ENCODE results near the gene PLEKHG5.
A peak's percentile ranks its signal among the peaks of the same experiment; 100 is the strongest.

Gene PLEKHG5, protein sequence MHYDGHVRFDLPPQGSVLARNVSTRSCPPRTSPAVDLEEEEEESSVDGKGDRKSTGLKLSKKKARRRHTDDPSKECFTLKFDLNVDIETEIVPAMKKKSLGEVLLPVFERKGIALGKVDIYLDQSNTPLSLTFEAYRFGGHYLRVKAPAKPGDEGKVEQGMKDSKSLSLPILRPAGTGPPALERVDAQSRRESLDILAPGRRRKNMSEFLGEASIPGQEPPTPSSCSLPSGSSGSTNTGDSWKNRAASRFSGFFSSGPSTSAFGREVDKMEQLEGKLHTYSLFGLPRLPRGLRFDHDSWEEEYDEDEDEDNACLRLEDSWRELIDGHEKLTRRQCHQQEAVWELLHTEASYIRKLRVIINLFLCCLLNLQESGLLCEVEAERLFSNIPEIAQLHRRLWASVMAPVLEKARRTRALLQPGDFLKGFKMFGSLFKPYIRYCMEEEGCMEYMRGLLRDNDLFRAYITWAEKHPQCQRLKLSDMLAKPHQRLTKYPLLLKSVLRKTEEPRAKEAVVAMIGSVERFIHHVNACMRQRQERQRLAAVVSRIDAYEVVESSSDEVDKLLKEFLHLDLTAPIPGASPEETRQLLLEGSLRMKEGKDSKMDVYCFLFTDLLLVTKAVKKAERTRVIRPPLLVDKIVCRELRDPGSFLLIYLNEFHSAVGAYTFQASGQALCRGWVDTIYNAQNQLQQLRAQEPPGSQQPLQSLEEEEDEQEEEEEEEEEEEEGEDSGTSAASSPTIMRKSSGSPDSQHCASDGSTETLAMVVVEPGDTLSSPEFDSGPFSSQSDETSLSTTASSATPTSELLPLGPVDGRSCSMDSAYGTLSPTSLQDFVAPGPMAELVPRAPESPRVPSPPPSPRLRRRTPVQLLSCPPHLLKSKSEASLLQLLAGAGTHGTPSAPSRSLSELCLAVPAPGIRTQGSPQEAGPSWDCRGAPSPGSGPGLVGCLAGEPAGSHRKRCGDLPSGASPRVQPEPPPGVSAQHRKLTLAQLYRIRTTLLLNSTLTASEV

DNA sequence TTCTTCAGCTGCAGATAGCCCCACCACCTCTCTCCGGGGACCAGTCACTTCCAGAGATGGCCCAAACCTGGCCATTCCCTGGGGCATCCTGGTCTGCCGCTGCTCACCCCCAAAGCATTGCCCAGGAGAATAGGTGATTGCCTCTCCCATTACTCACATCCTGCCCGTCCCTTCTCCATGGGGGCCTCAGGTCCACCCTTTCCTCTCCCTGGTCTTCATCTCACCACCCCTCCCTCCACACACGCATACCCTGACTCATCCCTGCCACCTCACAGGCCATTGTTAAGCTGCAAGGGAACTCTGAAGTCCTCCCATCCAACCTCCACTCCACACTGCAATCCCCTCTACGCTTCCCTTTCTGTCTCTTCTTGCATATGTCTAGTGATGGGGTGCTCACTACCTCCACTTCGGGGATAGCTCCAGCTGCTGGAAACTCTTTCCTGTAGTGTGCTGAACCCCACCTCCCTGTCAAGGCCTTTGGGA, at the start of gene PLEKHG5:
PLEKHG5 (minus strand) TSS at position 188 of the 483 bp plus-strand sequence. CDS start 14,096 bp downstream, outside the sequence.
- TF ChIP-seq, protein P1, sequence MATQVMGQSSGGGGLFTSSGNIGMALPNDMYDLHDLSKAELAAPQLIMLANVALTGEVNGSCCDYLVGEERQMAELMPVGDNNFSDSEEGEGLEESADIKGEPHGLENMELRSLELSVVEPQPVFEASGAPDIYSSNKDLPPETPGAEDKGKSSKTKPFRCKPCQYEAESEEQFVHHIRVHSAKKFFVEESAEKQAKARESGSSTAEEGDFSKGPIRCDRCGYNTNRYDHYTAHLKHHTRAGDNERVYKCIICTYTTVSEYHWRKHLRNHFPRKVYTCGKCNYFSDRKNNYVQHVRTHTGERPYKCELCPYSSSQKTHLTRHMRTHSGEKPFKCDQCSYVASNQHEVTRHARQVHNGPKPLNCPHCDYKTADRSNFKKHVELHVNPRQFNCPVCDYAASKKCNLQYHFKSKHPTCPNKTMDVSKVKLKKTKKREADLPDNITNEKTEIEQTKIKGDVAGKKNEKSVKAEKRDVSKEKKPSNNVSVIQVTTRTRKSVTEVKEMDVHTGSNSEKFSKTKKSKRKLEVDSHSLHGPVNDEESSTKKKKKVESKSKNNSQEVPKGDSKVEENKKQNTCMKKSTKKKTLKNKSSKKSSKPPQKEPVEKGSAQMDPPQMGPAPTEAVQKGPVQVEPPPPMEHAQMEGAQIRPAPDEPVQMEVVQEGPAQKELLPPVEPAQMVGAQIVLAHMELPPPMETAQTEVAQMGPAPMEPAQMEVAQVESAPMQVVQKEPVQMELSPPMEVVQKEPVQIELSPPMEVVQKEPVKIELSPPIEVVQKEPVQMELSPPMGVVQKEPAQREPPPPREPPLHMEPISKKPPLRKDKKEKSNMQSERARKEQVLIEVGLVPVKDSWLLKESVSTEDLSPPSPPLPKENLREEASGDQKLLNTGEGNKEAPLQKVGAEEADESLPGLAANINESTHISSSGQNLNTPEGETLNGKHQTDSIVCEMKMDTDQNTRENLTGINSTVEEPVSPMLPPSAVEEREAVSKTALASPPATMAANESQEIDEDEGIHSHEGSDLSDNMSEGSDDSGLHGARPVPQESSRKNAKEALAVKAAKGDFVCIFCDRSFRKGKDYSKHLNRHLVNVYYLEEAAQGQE (IDR thresholded peaks at IDR 0.05; ENCODE audit: low read depth), result no peak
- TF ChIP-seq CREB1 (IDR thresholded peaks at IDR 0.05; ENCODE audit: low read depth) (no peak), EP300 (IDR thresholded peaks at IDR 0.05; ENCODE audit: borderline replicate concordance) (peak; percentile 48; the same call in 1 of the 2 replicates), ZBTB7A (IDR thresholded peaks at IDR 0.05; ENCODE audit: low read depth) (no peak), FOXM1 (IDR thresholded peaks at IDR 0.05; ENCODE audit: borderline replicate concordance, low read depth) (no peak), TCF12 (IDR thresholded peaks at IDR 0.05; ENCODE audit: low read depth) (peak; percentile 25; the same call in 1 of the 2 replicates), YY1 (IDR thresholded peaks at IDR 0.05; ENCODE audit: low read depth) (peak; percentile 26; the same call in 1 of the 2 replicates), EGR1 (IDR thresholded peaks at IDR 0.05) (no peak), TAF1 (IDR thresholded peaks at IDR 0.05; ENCODE audit: low read depth) (0 out of 2 replicates have a peak, but pooled peaks have one; percentile 3), CEBPB (IDR thresholded peaks at IDR 0.05) (no peak), RAD21 (IDR thresholded peaks at IDR 0.05; ENCODE audit: low read depth) (no peak), NFIC (IDR thresholded peaks at IDR 0.05) (no peak), TEAD4 (IDR thresholded peaks at IDR 0.05) (no peak)
- TF ChIP-seq, protein P2, sequence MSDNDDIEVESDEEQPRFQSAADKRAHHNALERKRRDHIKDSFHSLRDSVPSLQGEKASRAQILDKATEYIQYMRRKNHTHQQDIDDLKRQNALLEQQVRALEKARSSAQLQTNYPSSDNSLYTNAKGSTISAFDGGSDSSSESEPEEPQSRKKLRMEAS (IDR thresholded peaks at IDR 0.05), result peak; percentile 33; the same call in 1 of the 2 replicates
- TF ChIP-seq, protein P3, sequence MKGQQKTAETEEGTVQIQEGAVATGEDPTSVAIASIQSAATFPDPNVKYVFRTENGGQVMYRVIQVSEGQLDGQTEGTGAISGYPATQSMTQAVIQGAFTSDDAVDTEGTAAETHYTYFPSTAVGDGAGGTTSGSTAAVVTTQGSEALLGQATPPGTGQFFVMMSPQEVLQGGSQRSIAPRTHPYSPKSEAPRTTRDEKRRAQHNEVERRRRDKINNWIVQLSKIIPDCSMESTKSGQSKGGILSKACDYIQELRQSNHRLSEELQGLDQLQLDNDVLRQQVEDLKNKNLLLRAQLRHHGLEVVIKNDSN (IDR thresholded peaks at IDR 0.05), result no peak

DNA sequence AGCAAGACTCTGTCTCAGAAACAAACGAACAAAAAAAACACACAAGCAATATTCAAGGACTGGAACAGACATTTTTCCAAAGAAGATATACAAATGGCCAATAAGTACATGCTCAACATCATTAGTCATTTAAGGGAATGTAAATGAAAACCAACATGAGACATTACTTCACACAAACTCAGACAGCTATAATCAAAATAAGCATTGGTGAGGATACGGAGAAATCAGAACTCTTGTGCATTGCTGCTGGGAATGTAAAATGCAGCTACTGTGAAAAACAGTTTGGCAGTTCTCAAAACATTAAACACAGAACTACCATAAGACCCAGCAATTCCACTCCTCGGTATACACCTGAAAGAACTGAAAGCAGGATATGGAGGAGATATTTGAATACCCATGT, 47.5 kb upstream of the PLEKHG5 start:
- TF ChIP-seq TEAD4 (IDR thresholded peaks at IDR 0.05) (no peak), EP300 (IDR thresholded peaks at IDR 0.05; ENCODE audit: borderline replicate concordance) (no peak), FOXM1 (IDR thresholded peaks at IDR 0.05; ENCODE audit: borderline replicate concordance, low read depth) (no peak), TAF1 (IDR thresholded peaks at IDR 0.05; ENCODE audit: low read depth) (no peak), YY1 (IDR thresholded peaks at IDR 0.05; ENCODE audit: low read depth) (no peak), NFIC (IDR thresholded peaks at IDR 0.05) (no peak), RAD21 (IDR thresholded peaks at IDR 0.05; ENCODE audit: low read depth) (no peak), CEBPB (IDR thresholded peaks at IDR 0.05) (no peak), ZBTB7A (IDR thresholded peaks at IDR 0.05; ENCODE audit: low read depth) (no peak), TCF12 (IDR thresholded peaks at IDR 0.05; ENCODE audit: low read depth) (no peak), CREB1 (IDR thresholded peaks at IDR 0.05; ENCODE audit: low read depth) (no peak), EGR1 (IDR thresholded peaks at IDR 0.05) (no peak)
- TF ChIP-seq, protein P2 (IDR thresholded peaks at IDR 0.05), result no peak
- TF ChIP-seq, protein P3 (IDR thresholded peaks at IDR 0.05), result no peak
- TF ChIP-seq, protein P1 (IDR thresholded peaks at IDR 0.05; ENCODE audit: low read depth), result no peak

DNA sequence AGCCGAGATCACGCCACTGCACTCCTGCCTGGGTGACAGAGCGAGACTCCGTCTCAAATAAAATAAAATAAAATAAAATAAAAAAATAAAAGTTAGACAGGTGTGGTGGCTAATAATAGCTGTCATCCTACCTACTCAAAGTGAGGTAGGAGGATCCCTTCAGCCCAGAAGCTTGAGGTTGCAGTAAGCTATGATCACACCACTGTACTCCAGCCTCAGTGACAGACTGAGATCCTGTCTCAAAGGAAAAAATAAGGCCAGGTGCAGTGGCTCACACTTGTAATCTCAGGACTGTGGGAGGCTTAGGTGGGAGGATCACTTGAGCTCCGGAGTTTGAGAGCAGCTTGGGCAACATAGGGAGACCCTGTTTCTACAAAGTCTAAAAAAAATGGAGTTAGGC, 44.8 kb upstream of the PLEKHG5 start:
- TF ChIP-seq TCF12 (IDR thresholded peaks at IDR 0.05; ENCODE audit: low read depth) (no peak), YY1 (IDR thresholded peaks at IDR 0.05; ENCODE audit: low read depth) (no peak), CEBPB (IDR thresholded peaks at IDR 0.05) (no peak), TEAD4 (IDR thresholded peaks at IDR 0.05) (no peak), RAD21 (IDR thresholded peaks at IDR 0.05; ENCODE audit: low read depth) (no peak), FOXM1 (IDR thresholded peaks at IDR 0.05; ENCODE audit: borderline replicate concordance, low read depth) (no peak), CREB1 (IDR thresholded peaks at IDR 0.05; ENCODE audit: low read depth) (no peak), NFIC (IDR thresholded peaks at IDR 0.05) (no peak)

DNA sequence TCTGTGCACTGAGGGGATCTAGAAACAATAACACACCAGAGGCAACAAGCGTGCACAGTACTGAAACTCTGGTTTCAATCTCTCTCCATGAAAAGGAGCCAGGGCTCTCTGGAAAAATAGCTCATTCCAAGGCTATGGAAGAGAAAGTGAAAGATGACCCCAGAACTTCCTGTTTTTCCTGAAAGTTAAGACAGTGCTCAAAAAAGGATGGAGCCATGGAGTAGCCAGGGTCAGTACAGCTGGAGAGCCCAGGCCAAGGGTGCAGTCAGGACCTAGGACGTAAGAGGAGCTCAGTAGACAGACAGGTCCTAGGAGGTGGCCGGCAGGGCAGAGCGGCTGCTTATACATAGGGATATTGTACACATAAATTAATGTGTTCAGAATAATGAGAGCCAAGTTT, 43.7 kb upstream of the PLEKHG5 start:
- no peak for TF ChIP-seq YY1 (IDR thresholded peaks at IDR 0.05; ENCODE audit: low read depth)
- no peak for TF ChIP-seq TEAD4 (IDR thresholded peaks at IDR 0.05)
- no peak for TF ChIP-seq TCF12 (IDR thresholded peaks at IDR 0.05; ENCODE audit: low read depth)
- TF ChIP-seq CREB1 (IDR thresholded peaks at IDR 0.05; ENCODE audit: low read depth), result no peak
- TF ChIP-seq NFIC (IDR thresholded peaks at IDR 0.05), result no peak
- no peak for TF ChIP-seq FOXM1 (IDR thresholded peaks at IDR 0.05; ENCODE audit: borderline replicate concordance, low read depth)
- no peak for TF ChIP-seq TAF1 (IDR thresholded peaks at IDR 0.05; ENCODE audit: low read depth)
- no peak for TF ChIP-seq EP300 (IDR thresholded peaks at IDR 0.05; ENCODE audit: borderline replicate concordance)
- TF ChIP-seq, protein P1 (IDR thresholded peaks at IDR 0.05; ENCODE audit: low read depth), result no peak
- TF ChIP-seq, protein P3 (IDR thresholded peaks at IDR 0.05), result no peak
- no peak for TF ChIP-seq ZBTB7A (IDR thresholded peaks at IDR 0.05; ENCODE audit: low read depth)
- TF ChIP-seq, protein P2 (IDR thresholded peaks at IDR 0.05), result no peak
- TF ChIP-seq EGR1 (IDR thresholded peaks at IDR 0.05), result no peak
- no peak for TF ChIP-seq RAD21 (IDR thresholded peaks at IDR 0.05; ENCODE audit: low read depth)
- no peak for TF ChIP-seq CEBPB (IDR thresholded peaks at IDR 0.05)
